UCSD-AML1 (cell line): Measurements from ENCODE around the gene CYP1B1.
"Not testable (repeated sequence)": the region's sequence is repeated elsewhere in the genome, so short reads cannot be mapped to it uniquely, and the experiment has no call there.

Experiments
- DNase-seq: peaks from one replicate; lab custom pipeline; 2025; ENCODE audit not compliant: unreplicated experiment; lab: John Stamatoyannopoulos, UW

Gene CYP1B1

GRCh38 chr2:38099099-38100028 lies 23.4 kb upstream of the CYP1B1 start:
- no peak for DNase-seq

DNA sequence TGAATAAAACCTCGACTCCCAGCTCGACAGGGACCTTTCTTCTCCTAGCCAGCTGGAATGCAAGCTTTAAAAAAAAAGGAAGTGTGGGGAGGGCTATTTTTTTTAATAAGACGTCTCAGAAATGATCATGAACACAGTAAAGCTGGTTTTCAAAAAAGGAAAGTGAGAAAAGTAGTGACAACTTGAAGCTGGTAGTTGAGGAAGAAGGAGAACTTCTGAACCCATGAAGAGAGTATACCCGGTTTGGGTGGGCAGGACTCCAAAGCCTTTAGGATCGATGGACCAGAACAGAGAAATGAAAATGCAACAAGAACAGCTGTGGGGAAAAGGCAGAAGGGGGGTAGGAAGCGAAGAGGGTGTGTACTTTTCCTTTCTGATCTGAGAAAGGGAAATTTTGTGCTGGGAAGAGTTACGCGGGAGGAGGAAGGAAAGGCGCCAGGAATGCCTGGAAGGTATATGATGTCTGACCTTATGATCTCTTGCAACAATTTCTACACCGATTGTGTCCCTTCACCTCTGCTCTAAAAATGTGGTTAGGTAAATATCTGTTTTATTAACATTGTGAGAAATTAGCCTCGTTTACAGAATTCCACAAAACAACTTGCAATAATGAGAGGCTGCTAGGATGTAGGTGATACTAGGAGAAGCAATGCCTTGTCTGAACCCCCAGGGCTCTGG lies 22.6 kb upstream of the CYP1B1 start:
- DNase-seq = no peak

GRCh38 chr2:38097988-38098385 lies 22.0 kb upstream of the CYP1B1 start:
- no peak for DNase-seq

DNA sequence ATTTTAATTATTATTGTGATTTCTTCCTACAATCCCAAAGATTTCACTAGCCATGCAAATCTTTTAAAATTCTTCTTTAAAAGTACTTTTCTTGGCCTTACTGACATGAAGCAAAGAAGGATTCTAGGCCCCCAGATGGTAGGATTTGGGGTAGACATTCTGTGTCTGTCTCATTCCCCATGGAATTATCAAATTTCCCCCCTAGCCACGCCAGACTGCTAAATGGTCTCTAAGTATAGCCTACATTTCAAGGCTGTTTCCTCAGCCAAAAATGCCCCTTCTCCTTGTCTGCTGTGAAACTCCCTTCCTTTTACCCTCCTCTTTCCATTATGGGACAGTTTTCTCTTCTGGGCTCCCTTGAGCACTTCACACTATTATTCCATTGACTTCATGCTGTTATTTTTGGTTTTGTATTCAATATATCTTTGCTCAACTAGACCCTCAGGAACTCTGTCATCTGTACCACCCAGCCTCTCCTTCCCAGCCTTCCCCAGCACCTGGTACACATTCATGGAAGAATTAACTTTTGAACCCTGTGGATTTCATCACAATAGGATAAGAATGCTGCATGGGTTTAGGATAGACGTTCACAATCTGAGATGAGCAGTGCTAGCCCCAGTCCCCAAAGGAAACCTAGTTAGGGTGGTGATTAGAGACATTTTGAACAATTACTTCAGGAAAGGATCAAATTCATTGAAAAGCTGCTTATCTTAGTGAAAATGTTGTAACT lies 21.5 kb upstream of the CYP1B1 start:
- no peak for DNase-seq

GRCh38 chr2:38095996-38096861 lies 20.3 kb upstream of the CYP1B1 start:
- DNase-seq = no peak

DNA sequence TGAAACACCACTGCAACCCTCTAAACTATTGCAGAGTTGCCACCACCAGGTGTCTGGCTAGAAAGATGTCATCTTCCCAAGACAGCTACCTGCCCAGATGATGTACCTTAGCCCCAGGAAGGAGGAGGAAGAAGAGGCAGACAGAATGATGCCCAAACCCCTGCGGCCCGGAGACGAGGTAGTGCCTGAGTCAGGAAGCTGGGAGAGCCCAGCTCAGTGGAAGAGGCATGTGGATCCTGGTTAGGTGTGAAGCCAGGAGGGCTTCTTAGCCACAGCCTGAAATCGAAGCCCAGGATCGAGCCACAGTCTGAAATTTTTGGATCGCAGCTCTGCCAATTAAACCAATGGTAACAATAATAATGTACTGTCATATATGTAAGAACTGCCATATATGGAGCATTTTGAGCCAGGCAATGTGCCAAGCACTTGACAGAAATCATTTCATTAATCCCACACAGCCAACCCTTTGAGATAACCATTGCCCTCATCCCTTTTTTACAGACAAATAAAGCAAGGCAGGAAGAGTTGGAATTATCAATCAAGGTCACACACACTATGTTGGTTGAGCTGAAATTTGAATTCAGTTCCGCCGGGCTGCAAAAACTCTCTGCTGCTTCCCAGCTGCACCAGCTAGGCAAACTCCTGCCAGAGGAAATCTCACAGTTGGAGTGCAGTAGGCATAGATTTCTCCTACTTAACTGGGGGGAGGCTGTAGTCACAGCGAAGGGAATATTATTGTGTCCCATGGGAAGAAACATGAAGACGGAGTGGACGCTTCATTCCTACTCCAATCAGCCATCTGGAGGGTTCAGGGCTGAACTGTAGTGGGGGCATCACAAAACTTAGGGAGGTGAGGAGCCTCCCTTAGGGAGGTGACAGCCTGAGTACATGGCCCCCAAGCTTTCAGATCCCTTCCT lies 19.4 kb upstream of the CYP1B1 start:
- DNase-seq = no peak

DNA sequence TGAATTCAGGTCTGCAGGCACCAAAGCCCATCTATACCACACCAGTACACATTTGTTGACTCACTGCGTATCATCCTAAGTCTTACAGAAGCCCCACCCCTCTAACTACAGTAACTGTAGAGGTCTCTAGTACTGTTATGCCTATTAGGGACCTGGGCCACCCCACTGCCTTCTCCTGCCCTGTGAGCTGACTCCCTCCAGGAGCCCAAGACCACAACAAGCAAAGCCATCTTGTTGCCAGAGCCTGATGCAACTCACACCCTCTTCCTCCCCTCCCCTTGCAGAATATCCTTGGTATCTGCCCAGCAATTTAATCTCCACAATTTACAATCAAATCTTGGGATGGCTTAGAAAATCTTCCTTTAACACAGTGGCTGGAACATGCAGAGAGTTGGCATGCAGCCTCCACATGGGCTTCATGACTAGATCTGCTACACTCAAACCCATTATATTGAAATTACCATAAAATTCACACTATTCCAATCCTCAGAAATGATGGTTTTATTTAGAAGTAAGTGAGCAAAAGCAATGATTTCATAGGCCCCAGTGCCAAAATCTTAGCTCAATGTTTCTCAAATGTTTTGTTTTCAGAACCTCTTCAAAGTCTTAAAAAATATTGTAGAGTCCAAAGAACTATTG lies 17.7 kb upstream of the CYP1B1 start:
- DNase-seq = no peak

DNA sequence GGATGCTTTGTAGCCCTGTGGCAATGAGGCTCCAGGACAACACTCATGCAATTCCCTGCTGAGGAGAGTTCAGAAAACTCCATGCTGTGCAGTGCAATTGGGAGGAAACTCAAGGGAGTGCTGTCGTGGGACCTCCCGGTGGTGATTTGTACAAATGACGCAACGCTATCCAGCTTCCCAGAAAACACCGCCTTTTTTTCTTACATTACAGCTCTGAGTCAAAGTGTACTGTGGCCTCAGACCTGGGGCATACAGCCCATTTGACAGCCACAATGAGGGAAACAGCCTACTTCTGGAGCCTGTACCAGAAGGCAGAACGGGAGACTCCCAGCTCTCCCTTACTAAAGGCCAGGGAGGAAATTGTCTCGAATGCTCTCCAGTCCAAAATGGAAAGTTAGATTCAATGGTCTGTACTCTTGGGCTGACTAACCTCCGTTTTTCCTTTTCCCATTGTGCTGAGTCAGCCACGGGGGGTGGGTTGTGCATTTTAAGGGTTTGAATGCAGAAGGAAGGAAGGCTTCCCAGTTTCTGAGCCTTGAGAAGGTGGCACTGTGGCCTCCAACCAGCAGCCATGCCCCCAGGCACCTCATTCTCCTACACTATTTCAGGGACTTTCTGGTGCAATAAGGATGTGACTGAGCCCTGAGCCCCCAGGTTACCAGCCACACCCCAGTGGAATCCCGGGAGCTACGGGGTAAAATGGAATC lies 16.4 kb upstream of the CYP1B1 start:
- no peak for DNase-seq

GRCh38 chr2:38091760-38092159 lies 15.8 kb upstream of the CYP1B1 start:
- DNase-seq = no peak

GRCh38 chr2:38090928-38091327 lies 15.0 kb upstream of the CYP1B1 start:
- no peak for DNase-seq

DNA sequence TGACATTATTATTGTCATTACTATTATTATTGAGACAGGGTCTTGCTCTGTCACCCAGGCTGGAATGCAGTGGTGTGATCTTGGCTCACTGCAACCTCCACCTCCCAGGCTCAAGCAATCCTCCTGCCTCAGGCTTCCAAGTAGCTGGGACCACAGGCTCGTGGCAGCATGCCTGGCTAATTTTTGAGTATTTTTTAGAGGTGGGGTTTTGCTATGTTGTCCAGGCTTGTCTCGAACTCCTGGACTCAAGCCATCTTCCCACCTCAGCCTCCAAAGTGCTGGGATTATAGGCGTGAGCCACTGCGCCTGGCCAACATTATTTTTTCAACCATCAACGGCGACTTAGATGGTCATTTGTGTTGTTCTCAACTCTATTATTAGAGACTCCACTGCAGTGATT lies 14.3 kb upstream of the CYP1B1 start:
- not testable (repeated sequence) for DNase-seq

DNA sequence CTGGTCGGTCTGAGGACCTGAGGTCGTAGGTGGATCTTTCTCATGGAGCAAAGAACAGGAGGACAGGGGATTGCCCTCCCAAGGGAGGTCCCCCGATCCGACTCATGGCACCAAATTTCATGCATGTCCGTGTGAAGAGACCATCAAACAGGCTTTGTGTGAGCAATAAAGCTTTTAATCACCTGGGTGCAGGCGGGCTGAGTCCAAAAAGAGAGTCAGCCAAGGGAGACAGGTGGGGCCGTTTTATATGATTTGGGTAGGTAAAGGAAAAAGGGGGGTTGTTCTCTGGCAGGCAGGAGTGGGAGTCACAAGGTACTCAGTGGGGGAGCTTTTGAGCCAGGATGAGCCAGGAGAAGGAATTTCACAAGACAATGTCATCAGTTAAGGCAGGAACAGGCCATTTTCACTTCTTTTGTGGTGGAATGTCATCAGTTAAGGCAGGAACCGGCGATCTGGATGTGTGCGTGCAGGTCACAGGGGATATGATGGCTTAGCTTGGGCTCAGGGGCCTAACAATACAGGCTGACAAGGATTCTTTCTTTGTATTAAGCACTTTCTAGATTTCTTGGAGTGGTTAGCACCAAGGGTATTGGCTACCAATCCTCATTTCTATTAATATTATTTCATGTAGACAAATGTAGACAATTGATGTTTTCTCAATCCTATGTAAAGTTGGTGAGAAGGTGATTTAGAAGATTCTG lies 10.2 kb upstream of the CYP1B1 start:
- DNase-seq = not testable (repeated sequence)

- not testable (repeated sequence) for DNase-seq
Observed at GRCh38 chr2:38084556-38084955, 8.6 kb upstream of the CYP1B1 start.

GRCh38 chr2:38082727-38083126 lies 6.8 kb upstream of the CYP1B1 start:
- not testable (repeated sequence) for DNase-seq

DNA sequence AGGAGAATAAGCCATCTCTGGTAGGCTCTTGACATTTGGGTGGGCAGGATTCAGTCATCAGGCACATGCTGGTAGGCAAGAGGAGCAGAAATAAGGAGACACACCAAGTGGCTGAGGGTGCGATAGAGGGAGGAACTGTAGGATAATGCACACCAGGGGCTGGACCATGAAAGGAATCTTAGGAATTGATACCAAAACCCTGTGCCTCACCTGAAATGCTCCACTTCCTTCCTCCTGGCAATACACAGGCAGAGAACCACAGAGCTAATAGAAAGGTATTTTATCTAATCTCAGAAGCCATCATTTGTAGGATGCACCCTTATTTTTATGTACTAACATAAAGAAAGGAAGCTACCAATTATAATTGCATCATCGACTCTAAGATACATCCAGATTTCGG lies 4.4 kb upstream of the CYP1B1 start:
- DNase-seq = no peak

DNA sequence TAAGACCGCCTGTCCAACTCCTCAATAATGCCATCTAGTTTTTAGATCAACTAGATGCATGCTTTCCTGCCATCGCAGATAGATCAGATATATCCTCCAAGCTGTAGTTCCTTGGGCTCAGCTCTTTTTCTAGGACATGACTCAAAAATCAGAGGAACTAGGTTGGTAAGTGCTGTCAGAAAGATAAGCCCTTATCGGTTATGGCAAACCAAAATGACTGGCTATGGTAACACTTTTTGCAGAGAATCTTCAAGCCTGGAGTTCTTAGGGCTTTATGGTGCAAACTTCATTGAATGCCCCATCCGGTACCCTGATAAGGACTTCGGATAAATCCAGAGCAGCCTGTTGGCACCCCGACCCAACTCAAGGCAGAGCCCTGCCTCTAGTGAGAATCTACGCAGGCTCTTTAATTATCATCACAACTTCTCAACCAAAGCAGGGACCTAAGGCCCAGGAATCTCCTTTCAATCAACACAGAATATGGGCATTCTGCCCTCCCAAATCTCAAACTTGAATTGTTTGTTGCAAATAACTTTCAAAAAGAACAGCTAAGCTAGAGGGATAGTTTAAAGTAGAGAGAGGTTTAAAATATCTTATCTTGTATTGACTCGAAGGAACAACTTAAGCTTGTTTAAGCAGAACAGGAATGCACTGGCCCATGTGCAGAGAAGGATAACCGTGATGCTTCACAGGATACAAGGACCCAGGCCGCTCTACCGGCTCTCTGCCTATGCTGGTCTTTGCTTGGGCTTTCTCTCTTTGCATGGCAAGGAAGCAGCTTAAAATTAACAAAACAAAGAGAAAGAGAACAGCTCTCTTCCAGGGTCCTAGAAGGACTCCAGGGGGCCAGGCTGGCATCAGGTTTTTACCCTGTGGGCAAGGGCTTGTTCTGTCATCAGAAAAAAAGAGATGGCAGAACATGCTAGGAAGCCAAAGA lies 3.4 kb upstream of the CYP1B1 start:
- no peak for DNase-seq

DNA sequence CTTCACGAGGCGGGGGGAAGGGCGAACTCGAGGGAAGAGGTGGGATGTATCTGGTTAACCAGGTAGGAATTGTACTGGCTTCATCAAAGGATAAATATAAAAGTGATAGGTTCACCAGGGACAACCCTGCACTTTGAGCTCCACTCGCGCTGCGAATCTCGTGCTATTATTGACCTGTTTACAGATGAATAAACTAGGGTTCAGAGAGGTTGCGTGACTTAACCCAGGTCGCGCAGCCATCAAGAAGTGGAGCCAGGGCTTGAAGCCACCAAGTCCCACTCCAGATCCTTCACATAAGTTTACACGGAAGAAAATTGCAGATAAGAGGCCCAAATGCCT lies 1.4 kb upstream of the CYP1B1 start:
- DNase-seq = no peak
